H1 (cell line): ENCODE results near the gene RAP1GDS1. TPM values are rescaled to one million over a fixed set of nuclear protein-coding genes. Genes with fewer than 3 reads are reported as not detected.

ENCODE experiments used
- BACH1 ChIP-seq: IDR thresholded peaks from 2 replicates; pipeline ENCODE4 v1.6.1; 2012; ENCODE audit warnings: low read length, improper control_type of control experiment
- CTBP2 ChIP-seq: IDR thresholded peaks from 2 replicates; pipeline ENCODE4 v1.7.0; 2011; ENCODE audit warnings: borderline replicate concordance, mild to moderate bottlenecking, moderate library complexity, mixed read lengths, low read length; ENCODE audit not compliant: insufficient read depth, insufficient read length
- KDM5A ChIP-seq: fragments of 200-600 bp; IDR thresholded peaks from 2 replicates; pipeline ENCODE4 v1.7.1; 2012; ENCODE audit warnings: mild to moderate bottlenecking, low read length, inconsistent platforms, mixed read lengths
- RBBP5 ChIP-seq: IDR thresholded peaks from 2 replicates; pipeline ENCODE4 v1.7.1; 2012; ENCODE audit warnings: low read depth, mild to moderate bottlenecking, inconsistent platforms, low read length, moderate library complexity, borderline replicate concordance
- polyA plus RNA-seq, 7 experiments: library from polyadenylated mRNA; depleted of rRNA in 3 of 7; stranded (reverse) in 5 of 7; unstranded in 2 of 7; fragments of >200 nt in 5 of 7; fragments of 200-250 nt in 2 of 7; gene quantifications; 1 replicate in 5 of 7; 2 replicates in 1 of 7; 4 replicates in 1 of 7; pipeline versions ENCODE4 v1.2.1 to v1.2.3, GENCODE V29; 2011 to 2013; ENCODE audit warnings: missing spikeins in 2 of 7, mixed read lengths in 2 of 7
- total RNA-seq: library from RNA; stranded (reverse); fragmentation: NEBNext Ultra II Directional; extraction: Animal tissue kit (Norgen Biotek cat#: 25700); gene quantifications from 2 replicates; pipeline ENCODE4 v1.2.1, GENCODE V29; 2021
- TF ChIP-seq, protein P1 (sequence below): fragments of 300-600 bp; sonication (generic); IDR thresholded peaks from 2 replicates; pipeline ENCODE4 v1.7.1; 2012; ENCODE audit warnings: low read length, moderate library complexity, mild to moderate bottlenecking, inconsistent platforms; ENCODE audit not compliant: insufficient replicate concordance

Gene RAP1GDS1
- total and polyA plus RNA-seq, 2 of the 8 experiments (the other 6 are each of a cell fraction or from before 2014, with no cell fraction given), result 12.8 to 31.9 TPM

DNA sequence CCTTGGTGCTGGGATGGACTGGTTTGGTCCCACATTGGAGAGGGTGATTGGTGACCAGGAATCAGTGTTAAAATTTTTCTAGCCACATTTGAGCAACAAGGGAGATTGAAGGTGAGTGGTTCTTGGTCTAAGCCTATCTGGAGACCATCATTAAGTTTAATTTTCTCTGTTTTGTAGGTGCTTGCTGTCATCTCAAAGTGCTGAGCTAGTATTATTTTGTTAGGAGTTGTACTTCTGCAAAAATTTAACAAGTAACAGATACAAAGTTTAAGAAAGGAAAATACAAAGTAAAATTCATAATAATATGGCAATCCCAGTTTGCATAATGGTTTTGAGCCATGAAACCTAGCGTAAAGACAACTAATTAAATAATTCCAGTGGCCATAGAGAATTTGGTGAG is 66.5 kb downstream of the RAP1GDS1 start (continued):
- TF ChIP-seq, protein P1, sequence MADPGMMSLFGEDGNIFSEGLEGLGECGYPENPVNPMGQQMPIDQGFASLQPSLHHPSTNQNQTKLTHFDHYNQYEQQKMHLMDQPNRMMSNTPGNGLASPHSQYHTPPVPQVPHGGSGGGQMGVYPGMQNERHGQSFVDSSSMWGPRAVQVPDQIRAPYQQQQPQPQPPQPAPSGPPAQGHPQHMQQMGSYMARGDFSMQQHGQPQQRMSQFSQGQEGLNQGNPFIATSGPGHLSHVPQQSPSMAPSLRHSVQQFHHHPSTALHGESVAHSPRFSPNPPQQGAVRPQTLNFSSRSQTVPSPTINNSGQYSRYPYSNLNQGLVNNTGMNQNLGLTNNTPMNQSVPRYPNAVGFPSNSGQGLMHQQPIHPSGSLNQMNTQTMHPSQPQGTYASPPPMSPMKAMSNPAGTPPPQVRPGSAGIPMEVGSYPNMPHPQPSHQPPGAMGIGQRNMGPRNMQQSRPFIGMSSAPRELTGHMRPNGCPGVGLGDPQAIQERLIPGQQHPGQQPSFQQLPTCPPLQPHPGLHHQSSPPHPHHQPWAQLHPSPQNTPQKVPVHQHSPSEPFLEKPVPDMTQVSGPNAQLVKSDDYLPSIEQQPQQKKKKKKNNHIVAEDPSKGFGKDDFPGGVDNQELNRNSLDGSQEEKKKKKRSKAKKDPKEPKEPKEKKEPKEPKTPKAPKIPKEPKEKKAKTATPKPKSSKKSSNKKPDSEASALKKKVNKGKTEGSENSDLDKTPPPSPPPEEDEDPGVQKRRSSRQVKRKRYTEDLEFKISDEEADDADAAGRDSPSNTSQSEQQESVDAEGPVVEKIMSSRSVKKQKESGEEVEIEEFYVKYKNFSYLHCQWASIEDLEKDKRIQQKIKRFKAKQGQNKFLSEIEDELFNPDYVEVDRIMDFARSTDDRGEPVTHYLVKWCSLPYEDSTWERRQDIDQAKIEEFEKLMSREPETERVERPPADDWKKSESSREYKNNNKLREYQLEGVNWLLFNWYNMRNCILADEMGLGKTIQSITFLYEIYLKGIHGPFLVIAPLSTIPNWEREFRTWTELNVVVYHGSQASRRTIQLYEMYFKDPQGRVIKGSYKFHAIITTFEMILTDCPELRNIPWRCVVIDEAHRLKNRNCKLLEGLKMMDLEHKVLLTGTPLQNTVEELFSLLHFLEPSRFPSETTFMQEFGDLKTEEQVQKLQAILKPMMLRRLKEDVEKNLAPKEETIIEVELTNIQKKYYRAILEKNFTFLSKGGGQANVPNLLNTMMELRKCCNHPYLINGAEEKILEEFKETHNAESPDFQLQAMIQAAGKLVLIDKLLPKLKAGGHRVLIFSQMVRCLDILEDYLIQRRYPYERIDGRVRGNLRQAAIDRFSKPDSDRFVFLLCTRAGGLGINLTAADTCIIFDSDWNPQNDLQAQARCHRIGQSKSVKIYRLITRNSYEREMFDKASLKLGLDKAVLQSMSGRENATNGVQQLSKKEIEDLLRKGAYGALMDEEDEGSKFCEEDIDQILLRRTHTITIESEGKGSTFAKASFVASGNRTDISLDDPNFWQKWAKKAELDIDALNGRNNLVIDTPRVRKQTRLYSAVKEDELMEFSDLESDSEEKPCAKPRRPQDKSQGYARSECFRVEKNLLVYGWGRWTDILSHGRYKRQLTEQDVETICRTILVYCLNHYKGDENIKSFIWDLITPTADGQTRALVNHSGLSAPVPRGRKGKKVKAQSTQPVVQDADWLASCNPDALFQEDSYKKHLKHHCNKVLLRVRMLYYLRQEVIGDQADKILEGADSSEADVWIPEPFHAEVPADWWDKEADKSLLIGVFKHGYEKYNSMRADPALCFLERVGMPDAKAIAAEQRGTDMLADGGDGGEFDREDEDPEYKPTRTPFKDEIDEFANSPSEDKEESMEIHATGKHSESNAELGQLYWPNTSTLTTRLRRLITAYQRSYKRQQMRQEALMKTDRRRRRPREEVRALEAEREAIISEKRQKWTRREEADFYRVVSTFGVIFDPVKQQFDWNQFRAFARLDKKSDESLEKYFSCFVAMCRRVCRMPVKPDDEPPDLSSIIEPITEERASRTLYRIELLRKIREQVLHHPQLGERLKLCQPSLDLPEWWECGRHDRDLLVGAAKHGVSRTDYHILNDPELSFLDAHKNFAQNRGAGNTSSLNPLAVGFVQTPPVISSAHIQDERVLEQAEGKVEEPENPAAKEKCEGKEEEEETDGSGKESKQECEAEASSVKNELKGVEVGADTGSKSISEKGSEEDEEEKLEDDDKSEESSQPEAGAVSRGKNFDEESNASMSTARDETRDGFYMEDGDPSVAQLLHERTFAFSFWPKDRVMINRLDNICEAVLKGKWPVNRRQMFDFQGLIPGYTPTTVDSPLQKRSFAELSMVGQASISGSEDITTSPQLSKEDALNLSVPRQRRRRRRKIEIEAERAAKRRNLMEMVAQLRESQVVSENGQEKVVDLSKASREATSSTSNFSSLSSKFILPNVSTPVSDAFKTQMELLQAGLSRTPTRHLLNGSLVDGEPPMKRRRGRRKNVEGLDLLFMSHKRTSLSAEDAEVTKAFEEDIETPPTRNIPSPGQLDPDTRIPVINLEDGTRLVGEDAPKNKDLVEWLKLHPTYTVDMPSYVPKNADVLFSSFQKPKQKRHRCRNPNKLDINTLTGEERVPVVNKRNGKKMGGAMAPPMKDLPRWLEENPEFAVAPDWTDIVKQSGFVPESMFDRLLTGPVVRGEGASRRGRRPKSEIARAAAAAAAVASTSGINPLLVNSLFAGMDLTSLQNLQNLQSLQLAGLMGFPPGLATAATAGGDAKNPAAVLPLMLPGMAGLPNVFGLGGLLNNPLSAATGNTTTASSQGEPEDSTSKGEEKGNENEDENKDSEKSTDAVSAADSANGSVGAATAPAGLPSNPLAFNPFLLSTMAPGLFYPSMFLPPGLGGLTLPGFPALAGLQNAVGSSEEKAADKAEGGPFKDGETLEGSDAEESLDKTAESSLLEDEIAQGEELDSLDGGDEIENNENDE, result no peak
- no peak for TF ChIP-seq RBBP5
- TF ChIP-seq CTBP2, result no peak
- no peak for TF ChIP-seq KDM5A
- no peak for TF ChIP-seq BACH1
